Measurements from ENCODE around the gene DCBLD2.

DNA sequence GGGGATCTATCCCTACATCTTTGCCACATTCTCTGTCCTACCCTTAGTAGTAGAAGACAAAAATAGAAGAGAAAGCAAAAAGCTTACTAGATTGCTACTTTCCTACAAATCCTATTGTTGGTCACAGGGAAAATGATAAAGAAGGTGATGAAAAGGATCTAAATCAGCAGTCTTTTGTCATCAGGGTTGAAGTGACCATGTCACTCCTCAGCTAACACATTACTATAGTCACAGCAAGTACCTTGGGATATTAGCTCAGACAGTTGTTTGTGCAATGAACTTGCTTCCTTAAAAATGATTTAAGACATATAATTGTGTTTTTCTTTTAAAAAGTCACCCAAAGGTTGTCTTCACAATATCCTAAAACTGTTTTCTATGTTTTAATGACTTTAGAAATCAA is 132.0 kb downstream of the DCBLD2 start:
- TF ChIP-seq EZH2phosphoT487 (IDR thresholded peaks at IDR 0.05; ENCODE audit: borderline replicate concordance, low read length) = no peak
- no peak for TF ChIP-seq CTCF (conservative IDR thresholded peaks at IDR 0.05; ENCODE audit: low read depth, low read length)
